SK-N-SH (cell line): ENCODE data around the gene RFNG.

Source experiments
- EP300 ChIP-seq, 2 experiments: IDR thresholded peaks; 2 replicates each; pipeline versions ENCODE4 v1.4.0 to v1.6.1; 2012; ENCODE audit warnings: borderline replicate concordance in 1 of 2, low read depth in 1 of 2, low read length in 1 of 2
- FOSL2 ChIP-seq: IDR thresholded peaks from 2 replicates; pipeline ENCODE4 v1.4.0; 2012; ENCODE audit warnings: low read depth, mild to moderate bottlenecking, moderate library complexity, borderline replicate concordance
- MXI1 ChIP-seq: IDR thresholded peaks from 2 replicates; pipeline ENCODE4 v1.6.1; 2012; ENCODE audit warnings: mild to moderate bottlenecking, low read depth, low read length, improper control_type of control experiment
- NFIC ChIP-seq: IDR thresholded peaks from 2 replicates; pipeline ENCODE4 v1.4.0; 2012; ENCODE audit warnings: borderline replicate concordance
- NRF1 ChIP-seq: IDR thresholded peaks from 2 replicates; pipeline ENCODE4 v1.6.1; 2012; ENCODE audit warnings: low read depth, mild to moderate bottlenecking, low read length
- POLR2AphosphoS5 ChIP-seq: IDR thresholded peaks from 2 replicates; pipeline ENCODE4 v1.6.1; 2012; ENCODE audit warnings: low read depth, low read length
- RAD21 ChIP-seq: IDR thresholded peaks from 2 replicates; pipeline ENCODE4 v1.6.1; 2012; ENCODE audit warnings: mild to moderate bottlenecking, low read length
- TAF1 ChIP-seq: IDR thresholded peaks from 2 replicates; pipeline ENCODE4 v1.6.1; 2012; ENCODE audit warnings: low read depth, mild to moderate bottlenecking, low read length, moderate library complexity, borderline replicate concordance
- TF ChIP-seq, protein P1 (sequence below): fragments of 200-600 bp; sonication (generic); IDR thresholded peaks from 2 replicates; pipeline ENCODE4 v1.6.1; 2017; ENCODE audit warnings: antibody characterized with exemption, mild to moderate bottlenecking, moderate library complexity
- TF ChIP-seq, protein P2 (sequence below): IDR thresholded peaks from 2 replicates; pipeline ENCODE4; 2012
- TF ChIP-seq, protein P3 (sequence below): fragments of 150-350 bp; IDR thresholded peaks from 2 replicates; pipeline ENCODE4 v1.6.1; 2017; ENCODE audit warnings: antibody characterized with exemption, low read length, low read depth, borderline replicate concordance

DNA sequence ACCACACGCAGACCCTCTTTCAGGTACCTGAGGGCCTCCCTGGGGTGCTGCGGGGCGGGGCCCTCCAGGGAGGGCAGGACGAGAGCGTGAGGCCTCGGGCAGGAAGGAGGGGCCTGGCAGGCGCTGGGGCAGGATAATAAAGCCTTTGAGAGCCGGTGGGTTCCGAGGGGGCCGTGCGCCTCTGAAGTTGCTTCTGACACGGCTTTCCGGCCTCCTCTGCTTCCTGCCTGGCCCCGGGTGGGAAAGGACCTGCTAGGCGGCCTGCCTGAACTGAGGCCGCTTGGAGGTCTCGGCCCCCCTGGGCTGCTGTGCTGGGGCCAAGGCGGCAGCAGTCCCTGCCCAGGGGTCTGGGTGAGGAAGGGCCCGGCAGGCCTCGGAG, 39.4 kb downstream of the RFNG start:
- TF ChIP-seq FOSL2 (no peak), MXI1 (no peak), TAF1 (no peak), NFIC (no peak), POLR2AphosphoS5 (no peak), EP300 (IDR thresholded peaks at IDR 0.05; ENCODE audit: borderline replicate concordance in 1 of 2, low read depth in 1 of 2, low read length in 1 of 2) (no peak), NRF1 (no peak), RAD21 (no peak)
- TF ChIP-seq, protein P1, sequence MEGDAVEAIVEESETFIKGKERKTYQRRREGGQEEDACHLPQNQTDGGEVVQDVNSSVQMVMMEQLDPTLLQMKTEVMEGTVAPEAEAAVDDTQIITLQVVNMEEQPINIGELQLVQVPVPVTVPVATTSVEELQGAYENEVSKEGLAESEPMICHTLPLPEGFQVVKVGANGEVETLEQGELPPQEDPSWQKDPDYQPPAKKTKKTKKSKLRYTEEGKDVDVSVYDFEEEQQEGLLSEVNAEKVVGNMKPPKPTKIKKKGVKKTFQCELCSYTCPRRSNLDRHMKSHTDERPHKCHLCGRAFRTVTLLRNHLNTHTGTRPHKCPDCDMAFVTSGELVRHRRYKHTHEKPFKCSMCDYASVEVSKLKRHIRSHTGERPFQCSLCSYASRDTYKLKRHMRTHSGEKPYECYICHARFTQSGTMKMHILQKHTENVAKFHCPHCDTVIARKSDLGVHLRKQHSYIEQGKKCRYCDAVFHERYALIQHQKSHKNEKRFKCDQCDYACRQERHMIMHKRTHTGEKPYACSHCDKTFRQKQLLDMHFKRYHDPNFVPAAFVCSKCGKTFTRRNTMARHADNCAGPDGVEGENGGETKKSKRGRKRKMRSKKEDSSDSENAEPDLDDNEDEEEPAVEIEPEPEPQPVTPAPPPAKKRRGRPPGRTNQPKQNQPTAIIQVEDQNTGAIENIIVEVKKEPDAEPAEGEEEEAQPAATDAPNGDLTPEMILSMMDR = no peak
- TF ChIP-seq, protein P2, sequence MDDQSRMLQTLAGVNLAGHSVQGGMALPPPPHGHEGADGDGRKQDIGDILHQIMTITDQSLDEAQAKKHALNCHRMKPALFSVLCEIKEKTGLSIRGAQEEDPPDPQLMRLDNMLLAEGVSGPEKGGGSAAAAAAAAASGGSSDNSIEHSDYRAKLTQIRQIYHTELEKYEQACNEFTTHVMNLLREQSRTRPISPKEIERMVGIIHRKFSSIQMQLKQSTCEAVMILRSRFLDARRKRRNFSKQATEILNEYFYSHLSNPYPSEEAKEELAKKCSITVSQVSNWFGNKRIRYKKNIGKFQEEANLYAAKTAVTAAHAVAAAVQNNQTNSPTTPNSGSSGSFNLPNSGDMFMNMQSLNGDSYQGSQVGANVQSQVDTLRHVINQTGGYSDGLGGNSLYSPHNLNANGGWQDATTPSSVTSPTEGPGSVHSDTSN = no peak
- TF ChIP-seq, protein P3, sequence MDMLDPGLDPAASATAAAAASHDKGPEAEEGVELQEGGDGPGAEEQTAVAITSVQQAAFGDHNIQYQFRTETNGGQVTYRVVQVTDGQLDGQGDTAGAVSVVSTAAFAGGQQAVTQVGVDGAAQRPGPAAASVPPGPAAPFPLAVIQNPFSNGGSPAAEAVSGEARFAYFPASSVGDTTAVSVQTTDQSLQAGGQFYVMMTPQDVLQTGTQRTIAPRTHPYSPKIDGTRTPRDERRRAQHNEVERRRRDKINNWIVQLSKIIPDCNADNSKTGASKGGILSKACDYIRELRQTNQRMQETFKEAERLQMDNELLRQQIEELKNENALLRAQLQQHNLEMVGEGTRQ = no peak
